ENCODE measurements around the gene ASIC2. TPM values are rescaled to one million over a fixed set of nuclear protein-coding genes. Genes with fewer than 3 reads are reported as not detected.

Gene ASIC2
- total RNA-seq, 1 experiment from 2014 or later: not detected

- H3K4me3 ChIP-seq (replicated peaks in 1 of 2; ENCODE audit: low read depth in 1 of 2, low read length in 2 of 2): no peak overlapping the region
- no peak overlapping the region for H2AFZ ChIP-seq (ENCODE audit: low read depth, low read length, poor library complexity, severe bottlenecking)
- CTCF ChIA-PET: no interaction called here
- H3K79me2 ChIP-seq (ENCODE audit: insufficient read depth, low read length): no peaks in the 10 kb centered on the region
- H3K9me3 ChIP-seq (ENCODE audit: control insufficient read depth in 1 of 2, insufficient read depth in 1 of 2, low read depth in 1 of 2, low read length in 2 of 2): no peaks in the 10 kb centered on the region
- DNase-seq (ENCODE audit: low read depth, low spot score) (no peak), ATAC-seq (no peak)
- no peak overlapping the region for H3K9ac ChIP-seq (ENCODE audit: low read length)
- no peak overlapping the region for H3K27ac ChIP-seq (ENCODE audit: low read depth, low read length)
- no peaks in the 10 kb centered on the region for H3K36me3 ChIP-seq (ENCODE audit: control insufficient read depth in 1 of 2, insufficient read depth in 2 of 2, low read length in 2 of 2)
- H3K27me3 ChIP-seq (ENCODE audit: insufficient read depth, low read length): peaks cover 32% of the 10 kb centered on the region; the same call in 1 of the 2 replicates
- no peak for TF ChIP-seq ZFX (IDR thresholded peaks at IDR 0.05)
- TF ChIP-seq ZNF274 (IDR thresholded peaks at IDR 0.05; ENCODE audit: low read depth, low read length): no peak
- no peak for TF ChIP-seq EZH2 (IDR thresholded peaks at IDR 0.05)
- TF ChIP-seq EGR1 (IDR thresholded peaks at IDR 0.05; ENCODE audit: low read depth): no peak
- no peak for TF ChIP-seq POLR2AphosphoS5 (IDR thresholded peaks at IDR 0.05; ENCODE audit: low read depth, low read length)
- no peak for TF ChIP-seq YY1 (IDR thresholded peaks at IDR 0.05; ENCODE audit: extremely low read depth, insufficient replicate concordance, low read depth, low read length)
- no peak for TF ChIP-seq SRF (IDR thresholded peaks at IDR 0.05; ENCODE audit: low read depth)
- no peak for TF ChIP-seq CTCF (IDR thresholded peaks at IDR 0.05 in 2 of 3, conservative IDR thresholded peaks at IDR 0.05 in 1 of 3; ENCODE audit: borderline replicate concordance in 1 of 3, insufficient read depth in 1 of 3, low read depth in 2 of 3, low read length in 2 of 3)
- no peak for TF ChIP-seq SP1 (IDR thresholded peaks at IDR 0.05; ENCODE audit: low read depth)
- no peak for TF ChIP-seq MAX (IDR thresholded peaks at IDR 0.05)
- TF ChIP-seq JUND (IDR thresholded peaks at IDR 0.05): no peak
- no peak for TF ChIP-seq ATF3 (IDR thresholded peaks at IDR 0.05)
- TF ChIP-seq SIN3A (IDR thresholded peaks at IDR 0.05; ENCODE audit: low read depth): no peak
- TF ChIP-seq EZH2phosphoT487 (IDR thresholded peaks at IDR 0.05; ENCODE audit: borderline replicate concordance): no peak
- TF ChIP-seq FOSL1 (IDR thresholded peaks at IDR 0.05; ENCODE audit: low read depth): no peak
- no peak for TF ChIP-seq ELF1 (IDR thresholded peaks at IDR 0.05; ENCODE audit: borderline replicate concordance, low read depth)
- TF ChIP-seq CEBPB (IDR thresholded peaks at IDR 0.05; ENCODE audit: low read depth): no peak
- TF ChIP-seq RAD21 (IDR thresholded peaks at IDR 0.05; ENCODE audit: low read depth): no peak
- no peak for TF ChIP-seq CBX3 (IDR thresholded peaks at IDR 0.05; ENCODE audit: low read depth)
- no peak for TF ChIP-seq TCF7L2 (IDR thresholded peaks at IDR 0.05; ENCODE audit: borderline replicate concordance, extremely low read depth, insufficient read depth, insufficient read length)
- no peaks in the 10 kb centered on the region for H3K9me2 ChIP-seq (ENCODE audit: insufficient read depth)
- peaks cover 0 to 12% of the 10 kb centered on the region in 2 experiments; a peak in 3 of 4 replicates for H3K4me1 ChIP-seq (ENCODE audit: control insufficient read depth in 1 of 2, insufficient read depth in 2 of 2, low read length in 2 of 2)
- POLR2A ChIA-PET: no interaction called here
- BruUV-seq (replicated peaks): no TSS peak
- RAD21 ChIA-PET (ENCODE audit: low non-redundant PET in 1 of 2, low total read pairs in 2 of 2, uncharacterized antibody in 2 of 2, unreplicated experiment in 2 of 2): no interaction called here
- H3K4me2 ChIP-seq (ENCODE audit: low read length): no peak overlapping the region
- H4K20me1 ChIP-seq (ENCODE audit: insufficient read depth): no peaks in the 10 kb centered on the region
- intact Hi-C loops (cut with micrococcal nuclease): no loop called here
Observed at GRCh38 chr17:33115366-33115765, 177.7 kb downstream of the ASIC2 start.
